AG09319 (cell line): Measurements from ENCODE around the gene SLC38A3.

Experiments used
- DNase-seq: peaks from one replicate; pipeline ENCODE4 v3.0.0-alpha.2; 2010; ENCODE audit warnings: low read depth; ENCODE audit errors: extremely low read depth
- CTCF ChIP-seq: IDR thresholded peaks from 2 replicates; pipeline ENCODE4 v1.5.1; 2011; ENCODE audit warnings: low read depth, mild to moderate bottlenecking, inconsistent platforms, low read length, moderate library complexity

SLC38A3 gene

DNA sequence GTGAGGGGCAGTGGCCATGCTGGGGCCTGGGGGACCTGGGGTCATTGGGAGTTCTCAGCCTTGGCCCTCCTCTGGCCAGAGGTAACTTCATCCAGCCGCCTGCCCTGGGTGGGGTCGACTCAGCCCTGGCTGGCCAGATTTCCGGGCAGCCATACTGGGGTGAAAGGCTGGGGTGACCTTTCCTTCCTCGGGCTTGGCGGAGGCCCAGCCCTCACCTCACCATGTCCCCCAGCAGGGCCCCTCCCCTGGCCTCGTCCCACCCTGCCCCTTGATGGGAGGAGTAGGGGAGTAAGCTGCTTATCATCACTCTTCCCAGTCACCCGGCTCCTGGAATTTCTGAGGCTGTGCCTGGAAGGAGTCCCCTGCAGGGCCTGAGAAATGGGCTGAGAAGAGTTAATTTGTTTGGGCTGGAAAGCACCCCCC lies 44.5 kb upstream of the SLC38A3 start:
- no peak for TF ChIP-seq CTCF
- no peak for DNase-seq

GRCh38 chr3:50161320-50161719 lies 43.8 kb upstream of the SLC38A3 start:
- no peak for DNase-seq
- TF ChIP-seq CTCF, result no peak

- TF ChIP-seq CTCF, result no peak
- DNase-seq, result no peak
Observed at GRCh38 chr3:50162034-50162883, 42.8 kb upstream of the SLC38A3 start.

- peak; percentile 81 for DNase-seq
- TF ChIP-seq CTCF, result no peak
Observed at GRCh38 chr3:50163572-50164455, 41.3 kb upstream of the SLC38A3 start.

GRCh38 chr3:50164481-50164880 lies 40.6 kb upstream of the SLC38A3 start:
- DNase-seq, result no peak
- no peak for TF ChIP-seq CTCF

DNA sequence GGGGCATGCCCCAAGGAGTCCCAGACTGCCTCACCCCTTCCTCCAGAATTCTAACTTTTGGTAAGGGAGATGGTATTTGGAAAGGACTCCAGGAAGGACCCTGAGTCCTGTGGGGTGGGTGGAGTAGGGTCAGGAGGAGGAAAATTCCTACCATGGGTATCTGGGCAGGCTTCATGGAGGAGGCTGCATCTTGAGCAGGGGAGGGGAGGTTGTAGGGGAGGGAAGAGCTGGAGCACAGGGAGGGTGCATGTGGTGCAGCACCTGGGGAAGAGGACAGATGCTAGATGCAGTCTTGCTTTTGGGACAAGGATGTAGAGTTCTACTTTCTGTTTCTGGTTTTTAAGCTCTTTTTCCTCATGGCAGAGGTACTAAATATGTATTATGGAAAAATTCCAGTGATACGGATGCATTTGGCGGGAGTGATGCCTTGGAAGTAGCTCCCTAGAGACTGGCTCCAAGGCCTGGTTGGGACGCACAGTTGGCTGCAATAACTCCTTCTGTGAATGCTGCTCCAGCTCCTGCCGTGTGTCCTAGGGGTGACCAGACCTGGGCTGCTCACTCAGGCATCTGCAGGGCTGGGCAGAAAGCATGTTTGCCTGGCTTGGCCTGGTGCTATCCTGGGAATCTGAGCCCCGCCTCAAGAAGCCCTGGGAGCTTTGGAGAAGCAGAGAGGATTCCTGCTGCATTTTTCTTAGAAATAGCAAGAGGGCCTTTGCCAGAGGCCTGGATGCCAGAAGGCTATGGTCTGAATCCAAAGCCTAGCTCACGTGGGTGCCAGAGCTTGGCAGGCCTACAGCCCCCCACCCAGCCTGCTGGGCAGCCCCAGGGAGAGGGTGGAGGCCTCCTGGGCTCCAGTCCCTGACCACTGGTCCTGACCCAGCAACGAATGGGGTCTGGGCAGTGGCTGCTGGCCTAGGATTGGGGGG lies 39.8 kb upstream of the SLC38A3 start:
- TF ChIP-seq CTCF, result no peak
- DNase-seq, result peak; percentile 40
